NCI-H748 (cell line): ENCODE results near the gene ZBTB16.

Experiments
- DNase-seq: peaks from one replicate; lab custom pipeline; 2025; ENCODE audit not compliant: unreplicated experiment; lab: John Stamatoyannopoulos, UW

Gene ZBTB16

GRCh38 chr11:114253771-114254170, 194.3 kb downstream of the ZBTB16 start:
- DNase-seq: no peak

GRCh38 chr11:114254571-114255146, 195.1 kb downstream of the ZBTB16 start:
- DNase-seq: no peak

- no peak for DNase-seq
These were observed 195.8 kb downstream of the ZBTB16 start for GRCh38 chr11:114255289-114255688.

- DNase-seq: no peak
These were observed 196.9 kb downstream of the ZBTB16 start for GRCh38 chr11:114256176-114256966.

GRCh38 chr11:114256967-114257286, 197.4 kb downstream of the ZBTB16 start:
- no peak for DNase-seq

- DNase-seq: peak; percentile 21
These were observed 198.4 kb downstream of the ZBTB16 start for GRCh38 chr11:114257621-114258558.

- DNase-seq: no peak
These were observed 199.2 kb downstream of the ZBTB16 start for GRCh38 chr11:114258696-114259095.

GRCh38 chr11:114259124-114259526, 199.6 kb downstream of the ZBTB16 start:
- peak; percentile 72 for DNase-seq

GRCh38 chr11:114259551-114259983, 200.1 kb downstream of the ZBTB16 start:
- peak; percentile 84 for DNase-seq

- DNase-seq: no peak
These were observed 200.6 kb downstream of the ZBTB16 start for GRCh38 chr11:114260077-114260476.

GRCh38 chr11:114260483-114260882, 201.0 kb downstream of the ZBTB16 start:
- DNase-seq: no peak

GRCh38 chr11:114261791-114262190, 202.3 kb downstream of the ZBTB16 start:
- no peak for DNase-seq

GRCh38 chr11:114262681-114263512, 203.4 kb downstream of the ZBTB16 start:
- DNase-seq: peak; percentile 73

- DNase-seq: no peak
These were observed 204.1 kb downstream of the ZBTB16 start for GRCh38 chr11:114263513-114264170.

GRCh38 chr11:114264381-114264780, 204.9 kb downstream of the ZBTB16 start:
- no peak for DNase-seq

GRCh38 chr11:114265122-114265878, 205.8 kb downstream of the ZBTB16 start:
- no peak for DNase-seq

GRCh38 chr11:114269498-114269897, 210.0 kb downstream of the ZBTB16 start:
- no peak for DNase-seq

- DNase-seq: no peak
These were observed 211.2 kb downstream of the ZBTB16 start for GRCh38 chr11:114270531-114271270.

GRCh38 chr11:114271316-114271715, 211.8 kb downstream of the ZBTB16 start:
- DNase-seq: no peak
